GM12874 (cell line): ENCODE results near the gene KCNH5.

Experiments used
- CTCF ChIP-seq: IDR thresholded peaks from 2 replicates; pipeline ENCODE4 v1.5.1; 2011; ENCODE audit warnings: low read depth, mild to moderate bottlenecking, control low read depth, low read length, moderate library complexity; ENCODE audit not compliant: insufficient read depth

KCNH5 gene

GRCh38 chr14:62947301-62947700 is 98.0 kb downstream of the KCNH5 start:
- no peak for TF ChIP-seq CTCF

GRCh38 chr14:62946221-62946620 is 99.0 kb downstream of the KCNH5 start:
- no peak for TF ChIP-seq CTCF

- no peak for TF ChIP-seq CTCF
Observed at GRCh38 chr14:62943202-62943601, 102.1 kb downstream of the KCNH5 start.

GRCh38 chr14:62939970-62940369 is 105.3 kb downstream of the KCNH5 start:
- no peak for TF ChIP-seq CTCF

- no peak for TF ChIP-seq CTCF
Observed at GRCh38 chr14:62938778-62939177, 106.5 kb downstream of the KCNH5 start.

- no peak for TF ChIP-seq CTCF
Observed at GRCh38 chr14:62934439-62934838, 110.8 kb downstream of the KCNH5 start.

- TF ChIP-seq CTCF, result no peak
Observed at GRCh38 chr14:62921466-62921865, 123.8 kb downstream of the KCNH5 start.

- no peak for TF ChIP-seq CTCF
Observed at GRCh38 chr14:62916551-62916950, 128.7 kb downstream of the KCNH5 start.
